ENCODE measurements around the gene TBCE.
"Not testable (repeated sequence)": the region's sequence is repeated elsewhere in the genome, so short reads cannot be mapped to it uniquely, and the experiment has no call there.

TBCE gene

DNA sequence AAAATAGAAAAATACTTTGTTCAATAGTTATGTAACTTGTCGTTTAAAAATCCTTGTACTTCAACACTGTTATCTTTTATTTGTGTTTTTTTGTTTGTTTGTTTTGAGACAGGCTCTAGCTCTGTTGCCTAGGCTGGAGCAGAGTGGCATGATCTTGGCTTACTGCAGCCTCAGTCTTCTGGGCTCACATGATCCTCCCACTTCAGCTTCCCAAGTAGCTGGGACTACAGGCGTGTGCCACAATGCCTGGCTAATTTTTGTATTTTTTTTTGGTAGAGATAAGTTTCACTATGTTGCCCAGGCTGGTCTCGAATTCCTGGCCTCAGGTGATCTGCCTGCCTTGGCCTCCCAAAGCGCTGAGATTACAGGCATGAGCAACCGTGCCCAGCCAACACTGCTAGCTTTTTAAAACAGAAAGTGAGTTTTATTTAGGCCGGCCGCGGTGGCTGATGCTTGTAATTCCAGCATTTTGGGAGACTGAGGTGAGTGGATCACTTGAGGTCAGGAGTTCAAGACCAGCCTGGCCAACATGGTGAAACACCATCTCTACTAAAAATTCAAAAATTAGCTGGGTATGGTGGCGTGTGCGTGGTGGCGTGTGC is 11.0 kb downstream of the TBCE start:
- H3K9me3 Mint-ChIP-seq; H3K4me1 Mint-ChIP-seq (ENCODE audit: low read depth); H3K27me3 Mint-ChIP-seq (ENCODE audit: low read depth); H3K27ac Mint-ChIP-seq; H3K4me3 Mint-ChIP-seq: not testable (repeated sequence)
- peaks cover 17% of the 10 kb centered on the region for H3K36me3 Mint-ChIP-seq (ENCODE audit: low read depth)

DNA sequence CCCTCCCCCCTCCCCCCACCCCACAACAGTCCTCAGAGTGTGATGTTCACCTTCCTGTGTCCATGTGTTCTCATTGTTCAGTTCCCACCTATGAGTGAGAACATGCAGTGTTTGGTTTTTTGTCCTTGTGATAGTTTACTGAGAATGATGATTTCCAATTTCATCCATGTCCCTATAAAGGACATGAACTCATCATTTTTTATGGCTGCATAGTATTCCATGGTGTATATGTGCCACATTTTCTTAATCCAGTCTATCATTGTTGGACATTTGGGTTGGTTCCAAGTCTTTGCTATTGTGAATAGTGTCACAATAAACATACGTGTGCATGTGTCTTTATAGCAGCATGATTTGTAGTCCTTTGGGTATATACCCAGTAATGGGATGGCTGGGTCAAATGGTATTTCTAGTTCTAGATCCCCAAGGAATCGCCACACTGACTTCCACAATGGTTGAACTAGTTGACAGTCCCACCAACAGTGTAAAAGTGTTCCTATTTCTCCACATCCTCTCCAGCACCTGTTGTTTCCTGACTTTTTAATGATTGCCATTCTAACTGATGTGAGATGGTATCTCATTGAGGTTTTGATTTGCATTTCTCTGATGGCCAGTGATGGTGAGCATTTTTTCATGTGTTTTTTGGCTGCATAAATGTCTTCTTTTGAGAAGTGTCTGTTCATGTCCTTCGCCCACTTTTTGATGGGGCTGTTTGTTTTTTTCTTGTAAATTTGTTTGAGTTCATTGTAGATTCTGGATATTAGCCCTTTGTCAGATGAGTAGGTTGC is 14.9 kb downstream of the TBCE start:
- not testable (repeated sequence) for H3K4me1 Mint-ChIP-seq (ENCODE audit: low read depth); H3K27me3 Mint-ChIP-seq (ENCODE audit: low read depth); H3K4me3 Mint-ChIP-seq; H3K9me3 Mint-ChIP-seq; H3K27ac Mint-ChIP-seq
- peaks cover 28% of the 10 kb centered on the region for H3K36me3 Mint-ChIP-seq (ENCODE audit: low read depth)

DNA sequence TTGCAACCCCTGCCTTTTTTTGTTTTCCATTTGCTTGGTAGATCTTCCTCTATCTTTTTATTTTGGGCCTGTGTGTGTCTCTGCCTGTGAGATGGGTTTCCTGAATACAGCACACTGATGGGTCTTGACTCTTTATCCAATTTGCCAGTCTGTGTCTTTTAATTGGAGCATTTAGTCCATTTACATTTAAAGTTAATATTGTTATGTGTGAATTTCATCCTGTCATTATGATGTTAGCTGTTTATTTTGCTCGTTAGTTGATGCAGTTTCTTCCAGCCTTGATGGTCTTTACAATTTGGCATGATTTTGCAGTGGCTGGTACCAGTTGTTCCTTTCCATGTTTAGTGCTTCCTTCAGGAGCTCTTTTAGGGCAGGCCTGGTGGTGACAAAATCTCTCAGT is 18.4 kb downstream of the TBCE start:
- H3K36me3 Mint-ChIP-seq (ENCODE audit: low read depth) = peaks cover 28% of the 10 kb centered on the region
- H3K4me3 Mint-ChIP-seq; H3K4me1 Mint-ChIP-seq (ENCODE audit: low read depth); H3K27me3 Mint-ChIP-seq (ENCODE audit: low read depth); H3K9me3 Mint-ChIP-seq; H3K27ac Mint-ChIP-seq: not testable (repeated sequence)

DNA sequence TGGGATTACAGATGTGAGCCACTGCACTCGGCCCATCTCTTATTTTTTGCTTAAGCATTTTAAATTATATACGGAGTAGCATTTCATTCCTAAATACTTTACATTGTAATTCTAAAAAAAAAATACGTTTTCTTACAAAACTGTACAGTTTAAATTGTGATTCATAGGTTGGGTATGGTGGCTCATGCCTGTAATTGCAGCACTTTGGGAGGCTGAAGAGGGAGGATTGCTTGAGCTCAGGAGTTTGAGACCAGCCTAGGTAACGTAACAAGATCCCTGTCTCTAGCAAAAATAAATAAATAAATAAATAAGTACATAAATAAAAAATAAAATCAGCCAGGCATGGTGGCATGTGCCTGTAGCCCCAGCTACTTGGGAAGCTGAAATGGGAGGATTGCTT is 24.6 kb downstream of the TBCE start:
- no peak overlapping the region for H3K4me3 Mint-ChIP-seq
- peaks cover 4% of the 10 kb centered on the region for H3K36me3 Mint-ChIP-seq (ENCODE audit: low read depth)
- H3K4me1 Mint-ChIP-seq (ENCODE audit: low read depth) = no peaks in the 10 kb centered on the region
- no peaks in the 10 kb centered on the region for H3K27me3 Mint-ChIP-seq (ENCODE audit: low read depth)
- no peaks in the 10 kb centered on the region for H3K9me3 Mint-ChIP-seq
- no peak overlapping the region for H3K27ac Mint-ChIP-seq

DNA sequence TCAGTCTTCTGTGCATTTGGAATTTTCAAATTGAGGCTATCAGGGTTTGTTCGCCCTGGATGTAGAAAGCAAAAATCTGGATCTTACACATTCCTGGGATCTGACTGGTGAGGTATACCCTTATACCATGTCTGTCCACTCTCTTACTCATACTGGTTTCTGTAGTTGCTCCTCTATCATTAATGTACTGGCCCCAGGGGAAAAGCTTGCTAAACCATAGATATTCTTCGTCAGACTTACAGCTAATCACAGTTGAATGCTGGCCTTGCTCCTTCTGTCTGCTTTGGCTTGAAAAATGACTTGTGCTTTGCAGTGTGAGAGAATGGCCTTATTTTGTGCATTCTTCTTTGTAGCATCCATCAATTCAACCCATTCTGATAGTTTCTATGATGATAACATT is 30.5 kb downstream of the TBCE start:
- no peak overlapping the region for H3K4me3 Mint-ChIP-seq
- no peaks in the 10 kb centered on the region for H3K27me3 Mint-ChIP-seq (ENCODE audit: low read depth)
- H3K27ac Mint-ChIP-seq = no peak overlapping the region
- H3K4me1 Mint-ChIP-seq (ENCODE audit: low read depth) = peaks cover 2% of the 10 kb centered on the region
- no peaks in the 10 kb centered on the region for H3K9me3 Mint-ChIP-seq
- H3K36me3 Mint-ChIP-seq (ENCODE audit: low read depth) = peaks cover 3% of the 10 kb centered on the region

DNA sequence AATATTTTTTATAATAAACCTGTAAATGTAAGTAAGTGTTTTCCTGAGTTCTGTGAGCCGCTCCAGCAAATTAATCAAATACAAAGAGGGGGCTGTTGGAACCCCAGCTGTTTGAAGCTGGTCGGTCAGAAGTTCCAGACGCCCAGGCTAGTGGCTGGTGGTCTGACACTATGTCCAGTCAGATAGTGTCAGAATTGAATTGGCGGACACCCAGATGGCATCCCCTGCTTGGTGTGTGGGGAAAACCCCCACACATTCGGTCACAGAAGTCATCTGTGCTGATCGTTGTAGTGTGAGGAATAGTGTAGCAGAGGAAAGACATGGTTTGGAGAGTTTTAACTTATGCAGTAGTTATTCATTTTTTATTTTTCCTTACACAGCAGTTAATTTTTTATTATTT is 32.4 kb downstream of the TBCE start:
- Mint-ChIP-seq H3K4me1 (ENCODE audit: low read depth) (peaks cover 2% of the 10 kb centered on the region), H3K27me3 (ENCODE audit: low read depth) (no peaks in the 10 kb centered on the region), H3K36me3 (ENCODE audit: low read depth) (peaks cover 5% of the 10 kb centered on the region), H3K27ac (no peak overlapping the region), H3K4me3 (no peak overlapping the region), H3K9me3 (no peaks in the 10 kb centered on the region)

DNA sequence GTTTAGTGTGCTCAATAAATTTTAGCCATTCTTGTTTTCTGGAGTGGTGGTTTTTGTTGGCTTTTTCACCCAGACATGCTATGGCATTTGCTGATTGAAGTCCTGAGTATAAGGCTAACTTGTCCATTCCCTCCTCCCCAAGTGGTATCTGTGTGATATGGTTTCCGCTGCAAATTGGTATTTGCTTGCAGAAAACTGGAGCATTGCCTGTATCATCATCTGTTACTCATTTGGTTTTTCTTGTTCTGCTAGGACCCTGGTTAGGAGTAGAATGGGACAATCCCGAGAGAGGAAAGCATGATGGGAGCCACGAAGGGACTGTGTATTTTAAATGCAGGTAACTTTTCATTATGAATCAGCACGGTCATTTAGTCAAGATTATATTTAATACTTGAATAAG is 34.0 kb downstream of the TBCE start:
- H3K36me3 Mint-ChIP-seq (ENCODE audit: low read depth) = peaks cover 5% of the 10 kb centered on the region
- no peak overlapping the region for H3K4me3 Mint-ChIP-seq
- no peaks in the 10 kb centered on the region for H3K9me3 Mint-ChIP-seq
- H3K4me1 Mint-ChIP-seq (ENCODE audit: low read depth) = peaks cover 2% of the 10 kb centered on the region
- H3K27me3 Mint-ChIP-seq (ENCODE audit: low read depth) = no peaks in the 10 kb centered on the region
- no peak overlapping the region for H3K27ac Mint-ChIP-seq

DNA sequence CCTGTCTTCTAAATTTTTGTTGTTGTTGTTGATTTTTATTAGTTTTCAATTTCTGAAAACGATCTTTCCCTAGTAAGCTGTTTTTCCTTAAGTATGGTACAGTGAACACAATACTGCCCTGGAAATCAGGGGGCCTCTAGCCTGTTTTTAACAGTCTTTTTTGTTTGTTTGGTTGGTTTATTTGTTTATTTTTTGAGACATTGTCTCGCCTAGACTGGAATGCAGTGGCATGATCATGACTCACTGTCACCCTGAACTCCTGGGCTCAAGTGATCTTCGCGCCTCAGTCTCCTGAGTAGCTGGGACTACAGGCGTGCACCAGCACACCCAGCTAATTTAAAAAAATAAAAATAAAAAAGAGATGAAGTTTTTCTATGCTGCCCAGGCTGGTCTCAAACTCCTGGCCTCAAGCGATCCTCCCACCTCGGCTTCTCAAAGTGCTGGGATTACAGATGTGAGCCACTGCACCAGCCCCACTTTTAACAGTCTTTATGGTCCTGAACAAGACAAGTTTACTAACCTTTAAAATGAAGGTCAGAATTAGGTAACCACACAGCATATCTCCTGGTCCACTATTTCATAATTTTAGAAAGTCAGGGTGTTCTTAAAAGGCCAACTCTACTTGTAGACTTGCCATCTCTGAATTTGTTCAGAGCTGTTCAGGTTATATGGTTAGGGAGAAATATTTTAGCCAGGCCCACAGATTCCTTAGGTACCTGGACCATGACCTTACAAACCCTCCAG is 35.4 kb downstream of the TBCE start:
- no peak overlapping the region for H3K4me3 Mint-ChIP-seq

DNA sequence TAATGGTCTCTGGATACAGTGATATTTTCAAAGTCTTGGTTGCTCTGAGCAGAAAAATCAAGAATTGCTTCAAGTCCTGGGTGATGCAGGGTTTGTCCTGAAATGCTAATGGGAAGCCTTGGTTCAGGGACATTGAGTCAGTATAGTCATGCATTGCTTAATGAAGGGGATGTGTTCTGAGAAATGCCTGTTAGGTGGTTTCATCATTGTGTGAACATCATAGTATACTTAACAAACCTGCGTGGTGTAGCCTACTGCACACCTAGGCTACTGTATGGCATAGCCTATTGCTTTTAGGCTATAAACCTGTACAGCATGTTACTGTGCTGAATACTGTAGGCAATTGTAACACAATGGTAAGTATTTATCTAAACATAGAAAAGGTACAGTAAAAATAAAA is 36.4 kb downstream of the TBCE start:
- Mint-ChIP-seq H3K36me3 (ENCODE audit: low read depth) (peaks cover 5% of the 10 kb centered on the region), H3K27ac (no peak overlapping the region), H3K4me1 (ENCODE audit: low read depth) (peaks cover 2% of the 10 kb centered on the region), H3K27me3 (ENCODE audit: low read depth) (no peaks in the 10 kb centered on the region), H3K4me3 (no peak overlapping the region), H3K9me3 (no peaks in the 10 kb centered on the region)

More for the DNA sequence above, 35.4 kb downstream of the TBCE start:
- H3K36me3 Mint-ChIP-seq (ENCODE audit: low read depth) = peaks cover 5% of the 10 kb centered on the region
- no peak overlapping the region for H3K27ac Mint-ChIP-seq
- no peaks in the 10 kb centered on the region for H3K27me3 Mint-ChIP-seq (ENCODE audit: low read depth)
- no peaks in the 10 kb centered on the region for H3K9me3 Mint-ChIP-seq
- H3K4me1 Mint-ChIP-seq (ENCODE audit: low read depth) = peaks cover 2% of the 10 kb centered on the region

DNA sequence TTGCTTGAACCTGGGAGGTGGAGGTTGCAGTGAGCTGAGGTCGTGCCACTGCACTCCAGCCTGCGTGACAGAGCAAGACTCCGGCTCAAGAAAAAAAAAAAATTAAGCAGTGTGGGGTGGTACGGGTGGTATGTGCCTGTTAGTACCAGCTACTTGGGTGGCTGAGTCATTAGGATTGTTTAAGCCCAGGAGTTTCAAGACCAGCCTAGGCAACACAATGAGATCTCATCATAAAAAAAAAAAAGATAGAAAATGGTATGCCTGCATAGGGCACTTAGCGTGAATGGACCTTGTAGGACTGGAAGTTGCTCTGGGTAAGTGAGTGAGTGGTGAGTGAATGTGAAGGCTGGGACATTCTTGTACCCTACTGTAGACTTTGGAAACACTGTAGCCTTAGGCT is 37.0 kb downstream of the TBCE start:
- Mint-ChIP-seq H3K9me3 (no peaks in the 10 kb centered on the region), H3K36me3 (ENCODE audit: low read depth) (peaks cover 5% of the 10 kb centered on the region), H3K27ac (no peak overlapping the region), H3K27me3 (ENCODE audit: low read depth) (no peaks in the 10 kb centered on the region), H3K4me3 (no peak overlapping the region), H3K4me1 (ENCODE audit: low read depth) (peaks cover 2% of the 10 kb centered on the region)

DNA sequence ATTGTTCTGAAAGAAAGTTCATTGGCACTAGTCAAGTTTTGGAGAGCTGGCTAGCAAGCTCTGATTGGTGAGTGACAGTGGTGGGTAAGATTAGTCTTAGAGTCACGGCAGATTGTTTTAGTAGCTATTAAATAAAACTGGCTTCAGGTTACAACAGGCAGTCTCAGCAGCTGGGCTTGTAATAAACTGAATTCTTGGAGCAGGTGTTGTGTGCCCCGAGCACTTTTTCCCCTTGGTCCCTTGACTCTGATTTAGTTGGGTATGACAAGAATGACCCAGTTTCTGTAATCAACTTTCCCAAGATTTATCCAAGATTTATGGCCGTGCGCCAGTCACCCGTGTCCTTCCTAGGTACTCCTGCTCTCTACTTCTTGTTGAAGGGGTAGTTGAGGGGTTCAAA is 40.2 kb downstream of the TBCE start:
- H3K4me3 Mint-ChIP-seq = no peak overlapping the region
- H3K27me3 Mint-ChIP-seq (ENCODE audit: low read depth) = no peaks in the 10 kb centered on the region
- H3K4me1 Mint-ChIP-seq (ENCODE audit: low read depth) = no peaks in the 10 kb centered on the region
- H3K36me3 Mint-ChIP-seq (ENCODE audit: low read depth) = peaks cover 2% of the 10 kb centered on the region
- no peak overlapping the region for H3K27ac Mint-ChIP-seq
- H3K9me3 Mint-ChIP-seq = no peaks in the 10 kb centered on the region

DNA sequence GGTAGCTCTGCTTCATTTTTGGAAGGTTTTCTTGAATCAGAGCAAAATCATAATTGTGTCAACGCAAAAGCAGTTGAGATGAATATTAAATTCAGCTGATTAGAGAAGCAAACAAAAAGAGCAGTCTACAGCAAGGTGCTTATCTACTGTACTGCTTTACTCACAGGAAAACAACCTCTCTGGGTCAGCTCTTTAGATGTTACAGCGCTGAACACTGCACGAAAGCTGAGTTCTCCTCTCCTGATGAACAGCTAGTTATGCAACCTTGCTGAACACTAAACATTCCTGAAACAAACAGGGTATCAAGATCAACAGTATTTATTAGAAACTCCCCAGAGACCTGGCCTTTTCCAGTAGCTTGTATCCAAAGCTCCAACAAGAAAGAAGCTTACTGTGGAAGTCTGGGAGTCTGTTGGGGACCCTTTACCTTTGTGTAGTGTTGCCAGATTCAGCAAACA is 41.3 kb downstream of the TBCE start:
- H3K4me1 Mint-ChIP-seq (ENCODE audit: low read depth) = no peaks in the 10 kb centered on the region
- H3K9me3 Mint-ChIP-seq = no peaks in the 10 kb centered on the region
- H3K36me3 Mint-ChIP-seq (ENCODE audit: low read depth) = peaks cover under 1% of the 10 kb centered on the region
- H3K27ac Mint-ChIP-seq = no peak overlapping the region
- H3K4me3 Mint-ChIP-seq = no peak overlapping the region
- H3K27me3 Mint-ChIP-seq (ENCODE audit: low read depth) = no peaks in the 10 kb centered on the region

DNA sequence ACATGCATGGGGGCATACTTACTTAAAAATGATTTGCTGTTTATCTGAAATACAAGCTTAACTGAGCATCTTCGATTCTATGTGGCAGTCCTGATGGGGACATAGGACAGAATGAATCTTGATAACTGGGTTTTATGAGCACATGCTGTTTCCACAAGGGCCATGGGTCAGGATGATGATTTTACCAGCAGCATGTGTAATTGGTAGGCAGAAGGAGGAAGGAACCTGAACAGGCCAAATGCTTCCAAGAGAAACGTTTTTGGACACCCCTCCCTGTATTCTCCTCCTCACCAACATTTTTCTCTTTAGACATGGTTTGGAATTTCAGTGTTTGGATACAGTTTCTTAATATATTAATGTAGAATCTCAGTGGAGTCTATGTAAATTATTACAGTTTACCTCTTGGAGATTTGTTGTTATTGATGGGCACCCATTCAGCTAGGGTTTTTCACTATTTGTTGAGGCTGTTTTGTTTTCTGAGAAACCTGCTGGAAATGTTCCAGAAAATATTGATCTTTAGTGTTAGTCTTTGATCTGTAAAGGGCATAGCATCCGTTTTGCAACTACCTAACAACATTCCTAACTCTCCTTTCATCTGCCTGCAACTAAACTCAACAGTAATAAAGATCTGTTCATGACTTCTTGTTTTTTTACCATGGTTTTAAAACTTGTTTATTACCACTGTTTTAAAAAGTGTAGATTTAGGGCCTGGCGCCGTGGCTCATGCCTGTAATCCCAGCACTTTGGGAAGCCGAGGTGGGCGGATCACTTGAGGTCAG is 42.0 kb downstream of the TBCE start:
- Mint-ChIP-seq H3K4me3 (no peak overlapping the region), H3K4me1 (ENCODE audit: low read depth) (no peaks in the 10 kb centered on the region), H3K27me3 (ENCODE audit: low read depth) (no peaks in the 10 kb centered on the region), H3K27ac (no peak overlapping the region), H3K9me3 (no peaks in the 10 kb centered on the region), H3K36me3 (ENCODE audit: low read depth) (peaks cover under 1% of the 10 kb centered on the region)

DNA sequence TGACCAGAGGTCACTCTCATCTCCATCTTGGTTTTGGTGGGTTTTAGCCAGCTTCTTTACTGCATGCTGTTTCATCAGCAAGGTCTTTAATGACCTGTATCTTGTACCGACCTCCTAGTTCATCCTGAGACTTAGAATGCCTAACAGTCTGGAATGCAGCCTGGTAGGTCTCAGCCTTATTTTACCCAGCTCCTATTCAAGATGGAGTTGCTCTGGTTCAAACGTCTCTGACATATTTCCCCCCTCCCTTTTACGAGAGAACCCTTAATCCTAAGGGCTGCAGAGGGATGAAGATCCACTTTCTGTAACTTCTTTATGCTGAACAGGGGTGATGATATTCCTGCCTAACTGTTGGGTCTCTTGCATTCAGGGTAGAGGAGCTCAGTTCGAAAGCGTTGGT is 43.2 kb downstream of the TBCE start:
- H3K4me3 Mint-ChIP-seq = no peak overlapping the region
- no peaks in the 10 kb centered on the region for H3K9me3 Mint-ChIP-seq
- H3K27me3 Mint-ChIP-seq (ENCODE audit: low read depth) = no peaks in the 10 kb centered on the region
- H3K27ac Mint-ChIP-seq = no peak overlapping the region
- peaks cover 3% of the 10 kb centered on the region for H3K4me1 Mint-ChIP-seq (ENCODE audit: low read depth)
- H3K36me3 Mint-ChIP-seq (ENCODE audit: low read depth) = peaks cover 2% of the 10 kb centered on the region
